ENCODE data around the gene AGPS.
"Not testable (repeated sequence)": the region's sequence is repeated elsewhere in the genome, so short reads cannot be mapped to it uniquely, and the experiment has no call there.

The AGPS gene

DNA sequence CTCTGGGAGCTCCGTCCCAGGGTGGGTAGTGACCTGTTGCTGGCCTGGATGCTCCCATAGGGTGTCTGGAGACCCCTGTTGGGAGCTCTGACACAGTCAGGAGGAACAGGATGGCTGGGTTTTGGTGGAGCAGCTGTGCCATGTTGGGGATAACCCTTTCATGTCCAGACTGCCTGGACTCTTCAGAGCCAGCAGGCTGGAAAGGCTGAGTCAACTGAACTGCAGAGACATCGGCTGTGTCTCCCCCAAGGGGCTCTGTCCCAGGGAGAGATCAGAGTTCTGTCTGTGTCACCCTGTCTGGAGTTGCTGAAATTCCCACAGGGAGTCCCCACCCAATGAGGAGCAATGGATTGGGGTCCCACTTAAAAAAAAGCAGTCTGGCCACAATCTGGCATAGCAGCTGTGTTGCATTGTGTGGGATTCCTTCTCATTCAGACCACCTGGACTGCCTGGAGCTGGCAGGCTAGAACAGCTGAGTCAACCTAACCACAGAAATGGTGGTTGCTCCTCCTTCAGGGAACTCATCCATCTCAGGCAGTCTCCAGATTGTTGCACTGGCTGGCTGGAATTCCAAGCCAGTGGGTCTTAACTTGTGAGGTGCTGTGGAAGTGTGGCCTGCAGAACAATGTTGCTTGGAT is 37.2 kb downstream of the AGPS start:
- TF ChIP-seq, protein P1, sequence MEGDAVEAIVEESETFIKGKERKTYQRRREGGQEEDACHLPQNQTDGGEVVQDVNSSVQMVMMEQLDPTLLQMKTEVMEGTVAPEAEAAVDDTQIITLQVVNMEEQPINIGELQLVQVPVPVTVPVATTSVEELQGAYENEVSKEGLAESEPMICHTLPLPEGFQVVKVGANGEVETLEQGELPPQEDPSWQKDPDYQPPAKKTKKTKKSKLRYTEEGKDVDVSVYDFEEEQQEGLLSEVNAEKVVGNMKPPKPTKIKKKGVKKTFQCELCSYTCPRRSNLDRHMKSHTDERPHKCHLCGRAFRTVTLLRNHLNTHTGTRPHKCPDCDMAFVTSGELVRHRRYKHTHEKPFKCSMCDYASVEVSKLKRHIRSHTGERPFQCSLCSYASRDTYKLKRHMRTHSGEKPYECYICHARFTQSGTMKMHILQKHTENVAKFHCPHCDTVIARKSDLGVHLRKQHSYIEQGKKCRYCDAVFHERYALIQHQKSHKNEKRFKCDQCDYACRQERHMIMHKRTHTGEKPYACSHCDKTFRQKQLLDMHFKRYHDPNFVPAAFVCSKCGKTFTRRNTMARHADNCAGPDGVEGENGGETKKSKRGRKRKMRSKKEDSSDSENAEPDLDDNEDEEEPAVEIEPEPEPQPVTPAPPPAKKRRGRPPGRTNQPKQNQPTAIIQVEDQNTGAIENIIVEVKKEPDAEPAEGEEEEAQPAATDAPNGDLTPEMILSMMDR (IDR thresholded peaks at IDR 0.05; ENCODE audit: insufficient read depth, low read length) = no peak
- TF ChIP-seq, protein P2, sequence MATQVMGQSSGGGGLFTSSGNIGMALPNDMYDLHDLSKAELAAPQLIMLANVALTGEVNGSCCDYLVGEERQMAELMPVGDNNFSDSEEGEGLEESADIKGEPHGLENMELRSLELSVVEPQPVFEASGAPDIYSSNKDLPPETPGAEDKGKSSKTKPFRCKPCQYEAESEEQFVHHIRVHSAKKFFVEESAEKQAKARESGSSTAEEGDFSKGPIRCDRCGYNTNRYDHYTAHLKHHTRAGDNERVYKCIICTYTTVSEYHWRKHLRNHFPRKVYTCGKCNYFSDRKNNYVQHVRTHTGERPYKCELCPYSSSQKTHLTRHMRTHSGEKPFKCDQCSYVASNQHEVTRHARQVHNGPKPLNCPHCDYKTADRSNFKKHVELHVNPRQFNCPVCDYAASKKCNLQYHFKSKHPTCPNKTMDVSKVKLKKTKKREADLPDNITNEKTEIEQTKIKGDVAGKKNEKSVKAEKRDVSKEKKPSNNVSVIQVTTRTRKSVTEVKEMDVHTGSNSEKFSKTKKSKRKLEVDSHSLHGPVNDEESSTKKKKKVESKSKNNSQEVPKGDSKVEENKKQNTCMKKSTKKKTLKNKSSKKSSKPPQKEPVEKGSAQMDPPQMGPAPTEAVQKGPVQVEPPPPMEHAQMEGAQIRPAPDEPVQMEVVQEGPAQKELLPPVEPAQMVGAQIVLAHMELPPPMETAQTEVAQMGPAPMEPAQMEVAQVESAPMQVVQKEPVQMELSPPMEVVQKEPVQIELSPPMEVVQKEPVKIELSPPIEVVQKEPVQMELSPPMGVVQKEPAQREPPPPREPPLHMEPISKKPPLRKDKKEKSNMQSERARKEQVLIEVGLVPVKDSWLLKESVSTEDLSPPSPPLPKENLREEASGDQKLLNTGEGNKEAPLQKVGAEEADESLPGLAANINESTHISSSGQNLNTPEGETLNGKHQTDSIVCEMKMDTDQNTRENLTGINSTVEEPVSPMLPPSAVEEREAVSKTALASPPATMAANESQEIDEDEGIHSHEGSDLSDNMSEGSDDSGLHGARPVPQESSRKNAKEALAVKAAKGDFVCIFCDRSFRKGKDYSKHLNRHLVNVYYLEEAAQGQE (IDR thresholded peaks at IDR 0.05; ENCODE audit: insufficient replicate concordance, low read depth) = no peak
- no peak for TF ChIP-seq SPI1 (IDR thresholded peaks at IDR 0.05; ENCODE audit: borderline replicate concordance, low read depth)
- no peak for TF ChIP-seq GABPA (IDR thresholded peaks at IDR 0.05; ENCODE audit: low read depth)
- no peak for TF ChIP-seq POLR2AphosphoS5 (IDR thresholded peaks at IDR 0.05; ENCODE audit: low read depth)
- DNase-seq (ENCODE audit: low read depth in 1 of 2, low spot score in 1 of 2) = no peak
- Histone ChIP-seq H3K4me3 (replicated peaks; ENCODE audit: insufficient read depth, low read length) (no peak overlapping the region), H3K27me3 (ENCODE audit: insufficient read depth, poor library complexity, severe bottlenecking) (no peaks in the 10 kb centered on the region), H3K27ac (replicated peaks) (no peak overlapping the region)

DNA sequence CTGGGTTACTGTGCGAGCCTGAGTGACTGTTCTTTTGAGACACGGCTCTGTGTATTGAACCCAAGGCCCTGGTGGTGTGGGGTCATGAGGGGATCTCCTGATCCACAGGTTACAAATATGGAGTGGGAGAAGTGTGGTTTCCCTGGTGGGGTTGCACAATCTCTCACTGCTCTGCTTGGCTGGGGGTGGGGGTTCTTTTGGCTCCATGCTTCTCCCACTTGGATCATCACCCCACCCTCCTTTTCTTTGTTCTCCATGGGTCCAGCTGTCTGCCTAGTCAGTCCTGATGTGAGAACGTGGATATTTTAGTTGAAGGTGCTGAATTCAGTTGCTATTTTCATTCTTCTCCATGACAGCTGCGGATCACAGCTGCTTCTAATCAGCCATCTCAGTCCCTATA is 37.8 kb downstream of the AGPS start:
- no peak for DNase-seq (ENCODE audit: low read depth in 1 of 2, low spot score in 1 of 2)
- TF ChIP-seq, protein P2 (IDR thresholded peaks at IDR 0.05; ENCODE audit: insufficient replicate concordance, low read depth) = no peak
- TF ChIP-seq, protein P1 (IDR thresholded peaks at IDR 0.05; ENCODE audit: insufficient read depth, low read length) = no peak
- Histone ChIP-seq H3K4me3 (replicated peaks; ENCODE audit: insufficient read depth, low read length) (no peak overlapping the region), H3K27me3 (ENCODE audit: insufficient read depth, poor library complexity, severe bottlenecking) (no peaks in the 10 kb centered on the region), H3K27ac (replicated peaks) (no peak overlapping the region)

DNA sequence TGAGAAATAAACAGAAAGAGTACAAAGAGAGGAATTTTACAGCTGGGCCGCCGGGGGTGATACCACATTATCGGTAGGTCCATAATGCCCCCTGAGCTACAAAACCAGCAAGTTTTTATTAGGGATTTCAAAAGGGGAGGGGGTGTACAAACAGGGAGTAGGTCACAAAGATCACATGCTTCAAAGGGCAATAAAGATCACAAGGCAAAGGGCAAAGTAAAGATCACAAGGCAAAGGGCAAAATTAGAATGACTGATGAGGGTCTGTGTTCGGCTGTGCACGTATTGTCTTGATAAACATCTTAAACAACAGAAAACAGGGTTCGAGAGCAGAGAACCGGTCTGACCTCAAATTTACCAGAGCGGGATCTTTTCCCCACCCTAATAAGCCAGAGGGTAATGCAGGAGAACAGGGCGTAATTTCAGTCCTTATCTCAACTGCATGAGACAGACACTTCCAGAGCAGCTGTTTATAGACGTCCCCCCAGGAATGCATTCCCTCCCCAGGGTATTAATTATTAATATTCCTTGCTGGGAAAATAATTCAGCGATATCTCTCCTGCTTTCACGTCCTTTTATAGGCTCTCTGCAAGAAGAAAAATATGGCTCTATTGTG is 38.6 kb downstream of the AGPS start:
- not testable (repeated sequence) for DNase-seq (ENCODE audit: low read depth in 1 of 2, low spot score in 1 of 2); H3K27ac ChIP-seq (replicated peaks); H3K4me3 ChIP-seq (replicated peaks; ENCODE audit: insufficient read depth, low read length); H3K27me3 ChIP-seq (ENCODE audit: insufficient read depth, poor library complexity, severe bottlenecking)

DNA sequence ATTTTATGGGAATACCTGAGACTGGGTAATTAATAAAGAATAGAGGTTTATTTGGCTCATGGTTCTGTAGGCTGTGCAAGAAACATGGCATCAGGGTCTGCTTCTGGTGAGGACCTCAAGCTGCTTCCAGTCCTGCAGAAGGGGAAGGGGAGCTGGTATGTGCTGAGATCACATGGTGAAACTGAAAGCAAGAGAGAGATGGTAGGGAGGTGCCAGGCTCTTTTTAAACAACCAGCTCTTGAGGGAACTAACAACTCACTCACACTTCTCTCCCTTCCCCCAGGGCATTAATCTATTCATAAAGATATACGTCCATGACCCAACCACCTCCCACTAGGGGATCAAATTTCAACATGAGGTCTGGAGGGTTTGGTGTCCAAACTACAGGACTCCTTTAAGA is 40.1 kb downstream of the AGPS start:
- Histone ChIP-seq H3K27ac (replicated peaks) (no peak overlapping the region), H3K4me3 (replicated peaks; ENCODE audit: insufficient read depth, low read length) (no peak overlapping the region), H3K27me3 (ENCODE audit: insufficient read depth, poor library complexity, severe bottlenecking) (no peaks in the 10 kb centered on the region)
- TF ChIP-seq, protein P1 (IDR thresholded peaks at IDR 0.05; ENCODE audit: insufficient read depth, low read length) = no peak
- TF ChIP-seq, protein P2 (IDR thresholded peaks at IDR 0.05; ENCODE audit: insufficient replicate concordance, low read depth) = no peak
- TF ChIP-seq GABPA (IDR thresholded peaks at IDR 0.05; ENCODE audit: low read depth) = no peak
- no peak for DNase-seq (ENCODE audit: low read depth in 1 of 2, low spot score in 1 of 2)
